Measurements from ENCODE around the gene ATG7. TPM values are rescaled to one million over a fixed set of nuclear protein-coding genes. Genes with fewer than 3 reads are reported as not detected.
A peak's percentile ranks its signal among the peaks of the same experiment; 100 is the strongest.
"Not testable (repeated sequence)": the region's sequence is repeated elsewhere in the genome, so short reads cannot be mapped to it uniquely, and the experiment has no call there.

The ATG7 gene
- total RNA-seq, 1 donor from 2014 or later = 15.6 TPM

- intact Hi-C loops (cut with DNase I) = loop anchor here (5.0 to 10.0 kb wide), 2 partner anchors 92 to 265 kb away; no protein-coding TSS in a partner anchor
- no peak for ATAC-seq (ENCODE audit: poor library complexity)
- DNase-seq = no peak
Observed at GRCh38 chr3:11329777-11330176, 57.6 kb downstream of the ATG7 start.

- no peak for ATAC-seq (ENCODE audit: poor library complexity)
- no peak for DNase-seq
- intact Hi-C loops (cut with DNase I) = loop anchor here (5.0 to 10.0 kb wide), 2 partner anchors 94 to 266 kb away; no protein-coding TSS in a partner anchor
Observed at GRCh38 chr3:11331101-11331500, 58.9 kb downstream of the ATG7 start.

- DNase-seq = no peak
- intact Hi-C loops (cut with DNase I) = loop anchor here (10.0 kb wide), 1 partner anchor 270 kb away; no protein-coding TSS in a partner anchor
- ATAC-seq (ENCODE audit: poor library complexity) = peak; percentile 79
Observed at GRCh38 chr3:11335056-11335608, 62.9 kb downstream of the ATG7 start.

GRCh38 chr3:11339541-11339940, 67.3 kb downstream of the ATG7 start:
- intact Hi-C loops (cut with DNase I) = loop anchor here (10.0 kb wide), 1 partner anchor 275 kb away; no protein-coding TSS in a partner anchor
- ATAC-seq (ENCODE audit: poor library complexity) (no peak), DNase-seq (no peak)

- DNase-seq (no peak), ATAC-seq (ENCODE audit: poor library complexity) (no peak)
- intact Hi-C loops (cut with DNase I) = no loop called here
Observed at GRCh38 chr3:11346416-11346815, 74.2 kb downstream of the ATG7 start.

- DNase-seq; ATAC-seq (ENCODE audit: poor library complexity); intact Hi-C loops (cut with DNase I): not testable (repeated sequence)
Observed at GRCh38 chr3:11348877-11349276, 76.7 kb downstream of the ATG7 start.

- intact Hi-C loops (cut with DNase I) = no loop called here
- no peak for DNase-seq
- ATAC-seq (ENCODE audit: poor library complexity) = no peak
Observed at GRCh38 chr3:11349446-11349845, 77.2 kb downstream of the ATG7 start.

GRCh38 chr3:11350374-11350773, 78.2 kb downstream of the ATG7 start:
- intact Hi-C loops (cut with DNase I) = no loop called here
- no peak for ATAC-seq (ENCODE audit: poor library complexity)

GRCh38 chr3:11351451-11351850, 79.3 kb downstream of the ATG7 start:
- intact Hi-C loops (cut with DNase I) = no loop called here
- no peak for DNase-seq
- ATAC-seq (ENCODE audit: poor library complexity) = no peak

More at GRCh38 chr3:11350374-11350773, 78.2 kb downstream of the ATG7 start:
- DNase-seq = no peak

- ATAC-seq (ENCODE audit: poor library complexity) (no peak), DNase-seq (no peak)
- intact Hi-C loops (cut with DNase I) = no loop called here
Observed at GRCh38 chr3:11356269-11356668, 84.1 kb downstream of the ATG7 start.

- intact Hi-C loops (cut with DNase I) = no loop called here
- no peak for ATAC-seq (ENCODE audit: poor library complexity)
- DNase-seq = no peak
Observed at GRCh38 chr3:11362600-11362999, 90.4 kb downstream of the ATG7 start.

- no peak for DNase-seq
- no peak for ATAC-seq (ENCODE audit: poor library complexity)
- intact Hi-C loops (cut with DNase I) = no loop called here
Observed at GRCh38 chr3:11363715-11364114, 91.5 kb downstream of the ATG7 start.

- DNase-seq (no peak), ATAC-seq (ENCODE audit: poor library complexity) (no peak)
- intact Hi-C loops (cut with DNase I) = no loop called here
Observed at GRCh38 chr3:11364181-11364580, 92.0 kb downstream of the ATG7 start.

GRCh38 chr3:11367143-11367693, 95.0 kb downstream of the ATG7 start:
- peak; percentile 87 for ATAC-seq (ENCODE audit: poor library complexity)
- DNase-seq = peak; percentile 51
- intact Hi-C loops (cut with DNase I) = no loop called here

- no peak for ATAC-seq (ENCODE audit: poor library complexity)
- DNase-seq = no peak
- intact Hi-C loops (cut with DNase I) = no loop called here
Observed at GRCh38 chr3:11370191-11370590, 98.0 kb downstream of the ATG7 start.

GRCh38 chr3:11370966-11371365, 98.8 kb downstream of the ATG7 start:
- intact Hi-C loops (cut with DNase I) = no loop called here

GRCh38 chr3:11371747-11372146, 99.5 kb downstream of the ATG7 start:
- ATAC-seq (ENCODE audit: poor library complexity) (no peak), DNase-seq (no peak)
- intact Hi-C loops (cut with DNase I) = no loop called here

More at GRCh38 chr3:11370966-11371365, 98.8 kb downstream of the ATG7 start:
- DNase-seq = no peak
- ATAC-seq (ENCODE audit: poor library complexity) = no peak

- intact Hi-C loops (cut with DNase I) = no loop called here
Observed at GRCh38 chr3:11373235-11373634, 101.0 kb downstream of the ATG7 start.

GRCh38 chr3:11373654-11374053, 101.5 kb downstream of the ATG7 start:
- ATAC-seq (ENCODE audit: poor library complexity) (no peak), DNase-seq (no peak)
- intact Hi-C loops (cut with DNase I) = no loop called here

More at GRCh38 chr3:11373235-11373634, 101.0 kb downstream of the ATG7 start:
- ATAC-seq (ENCODE audit: poor library complexity) (no peak), DNase-seq (no peak)

GRCh38 chr3:11375333-11376088, 103.3 kb downstream of the ATG7 start:
- ATAC-seq (ENCODE audit: poor library complexity) = no peak
- DNase-seq = no peak
- intact Hi-C loops (cut with DNase I) = loop anchor here (5.0 kb wide), 1 partner anchor 427 kb away; no protein-coding TSS in a partner anchor
